GM23338 (cell line): ENCODE data around the gene TGM2.

ENCODE experiments used
- CREB1 ChIP-seq: fragments of 250-450 bp; sonication (Bioruptor Pico); IDR thresholded peaks from 2 replicates; pipeline ENCODE4 v1.5.0; 2020; ENCODE audit warnings: low read depth, mild to moderate bottlenecking, moderate library complexity
- CTCF ChIP-seq, 2 experiments: fragments of 200-600 bp in 1 of 2; sonication (generic) in 1 of 2; conservative IDR thresholded peaks; 2 replicates each; pipeline versions ENCODE4 v1.5.1 to v1.6.1; 2016 to 2017; ENCODE audit warnings: antibody characterized with exemption in 2 of 2, low read depth in 2 of 2, mild to moderate bottlenecking in 2 of 2, moderate library complexity in 1 of 2
- ETS1 ChIP-seq: IDR thresholded peaks from 2 replicates; pipeline ENCODE4 v1.6.1; 2016; ENCODE audit warnings: antibody characterized with exemption
- EZH2 ChIP-seq: fragments of 200-600 bp; sonication (generic); IDR thresholded peaks from one replicate; pipeline ENCODE4 v1.8.0; 2017; ENCODE audit warnings: antibody characterized with exemption, mild to moderate bottlenecking, low read depth; ENCODE audit not compliant: unreplicated experiment
- EZH2phosphoT487 ChIP-seq: fragments of 200-600 bp; sonication (generic); IDR thresholded peaks from one replicate; pipeline ENCODE4 v1.8.1; 2018; ENCODE audit warnings: antibody characterized with exemption; ENCODE audit not compliant: unreplicated experiment
- JUNB ChIP-seq: IDR thresholded peaks from one replicate; pipeline ENCODE4 v1.6.1; 2016; ENCODE audit warnings: antibody characterized with exemption; ENCODE audit not compliant: unreplicated experiment
- POLR2AphosphoS5 ChIP-seq: IDR thresholded peaks from 2 replicates; pipeline ENCODE4 v1.6.1; 2016; ENCODE audit warnings: antibody characterized with exemption, low read depth
- STAT1 ChIP-seq: IDR thresholded peaks from one replicate; pipeline ENCODE4 v1.6.1; 2016; ENCODE audit warnings: antibody characterized with exemption; ENCODE audit not compliant: unreplicated experiment
- ZNF331 ChIP-seq: fragments of 250-450 bp; sonication (Bioruptor Pico); IDR thresholded peaks from 2 replicates; pipeline ENCODE4 v1.5.0; 2020; ENCODE audit warnings: low read depth, mild to moderate bottlenecking, moderate library complexity

GRCh38 chr20:38106461-38106860 lies 58.6 kb downstream of the TGM2 start:
- TF ChIP-seq CTCF (conservative IDR thresholded peaks at IDR 0.05; ENCODE audit: low read depth in 2 of 2): peak in 1 of 2 experiments; percentile 16; a peak in 2 of 4 replicates
- no peak for TF ChIP-seq CREB1 (CRISPR knock-in tag)
- no peak for TF ChIP-seq POLR2AphosphoS5
- no peak for TF ChIP-seq EZH2phosphoT487
- TF ChIP-seq ZNF331 (CRISPR knock-in tag): no peak
- TF ChIP-seq EZH2: no peak
- TF ChIP-seq JUNB: no peak
- no peak for TF ChIP-seq STAT1
- no peak for TF ChIP-seq ETS1
